Liver (tissue), 9 donors: ENCODE data around the gene SLFN12L. TPM values are rescaled to one million over a fixed set of nuclear protein-coding genes. Genes with fewer than 3 reads are reported as not detected.

Source experiments
- DNase-seq: peaks from one replicate; pipeline ENCODE4 v3.0.0-alpha.2; 2017; ENCODE audit warnings: low spot score
- H3K27ac ChIP-seq, 2 donors: one replicate each; pipeline ENCODE4 v1.7.0; 2013; ENCODE audit warnings: inconsistent platforms in 2 of 2, low read length in 2 of 2, control low read depth in 1 of 2, low read depth in 1 of 2, mild to moderate bottlenecking in 1 of 2
- H3K27me3 ChIP-seq, 4 donors: one replicate each; pipeline versions ENCODE4 v1.6.1 to v1.7.0; 2013; ENCODE audit warnings: low read length in 3 of 4, inconsistent platforms in 1 of 4, mild to moderate bottlenecking in 1 of 4, moderate library complexity in 1 of 4; ENCODE audit not compliant: control insufficient read depth in 4 of 4, insufficient read depth in 4 of 4
- H3K36me3 ChIP-seq, 4 donors: one replicate each; pipeline versions ENCODE4 v1.6.1 to v1.7.0; 2013; ENCODE audit warnings: low read length in 3 of 4, mild to moderate bottlenecking in 3 of 4, low read depth in 1 of 4, moderate library complexity in 1 of 4; ENCODE audit not compliant: control insufficient read depth in 4 of 4, insufficient read depth in 3 of 4
- H3K4me1 ChIP-seq, 4 donors: one replicate each; pipeline versions ENCODE4 v1.6.1 to v1.7.0; 2013; ENCODE audit warnings: low read length in 3 of 4, mild to moderate bottlenecking in 3 of 4, moderate library complexity in 1 of 4; ENCODE audit not compliant: control insufficient read depth in 4 of 4, insufficient read depth in 4 of 4
- H3K4me3 ChIP-seq, 3 donors: one replicate each; pipeline versions ENCODE4 v1.6.1 to v1.7.0; 2013; ENCODE audit warnings: low read length in 3 of 3, control low read depth in 1 of 3, low read depth in 1 of 3, mild to moderate bottlenecking in 1 of 3
- H3K9ac ChIP-seq, 2 donors: one replicate each; pipeline ENCODE4 v1.7.0; 2013; ENCODE audit warnings: low read length in 2 of 2, mild to moderate bottlenecking in 2 of 2, moderate library complexity in 2 of 2, control low read depth in 1 of 2, low read depth in 1 of 2
- H3K9me3 ChIP-seq, 4 donors: one replicate each; pipeline versions ENCODE4 v1.6.1 to v1.7.0; 2013; ENCODE audit warnings: low read length in 3 of 4; ENCODE audit not compliant: control insufficient read depth in 4 of 4
- ATF3 ChIP-seq: IDR thresholded peaks from 2 replicates; pipeline ENCODE4 v1.6.1; 2016; ENCODE audit warnings: antibody characterized with exemption
- CTCF ChIP-seq: fragments of 150-350 bp; IDR thresholded peaks from 2 replicates; pipeline ENCODE4 v1.5.1; 2017; ENCODE audit warnings: improper control_type of control experiment, low read depth, low read length; ENCODE audit not compliant: missing input control
- EGR1 ChIP-seq, 2 donors: IDR thresholded peaks; 2 replicates each; pipeline ENCODE4 v1.6.1; 2016 to 2018; ENCODE audit warnings: antibody characterized with exemption in 2 of 2, low read depth in 2 of 2
- FOXA1 ChIP-seq: IDR thresholded peaks from 2 replicates; pipeline ENCODE4 v1.6.1; 2016; ENCODE audit warnings: antibody characterized with exemption
- FOXA2 ChIP-seq: IDR thresholded peaks from 2 replicates; pipeline ENCODE4 v1.6.1; 2016; ENCODE audit warnings: antibody characterized with exemption
- GABPA ChIP-seq, 2 donors: IDR thresholded peaks in 1 of 2; conservative IDR thresholded peaks in 1 of 2; 2 replicates each; pipeline ENCODE4 v1.6.1; 2016; ENCODE audit warnings: antibody characterized with exemption in 2 of 2, mild to moderate bottlenecking in 1 of 2, moderate library complexity in 1 of 2
- HNF4A ChIP-seq, 2 donors: conservative IDR thresholded peaks; 2 replicates each; pipeline ENCODE4 v1.6.1; 2016; ENCODE audit warnings: antibody characterized with exemption in 2 of 2, mild to moderate bottlenecking in 2 of 2
- HNF4G ChIP-seq: IDR thresholded peaks from 2 replicates; pipeline ENCODE4 v1.6.1; 2016; ENCODE audit warnings: antibody characterized with exemption
- JUND ChIP-seq, 2 donors: IDR thresholded peaks; 2 replicates each; pipeline ENCODE4 v1.6.1; 2016; ENCODE audit warnings: antibody characterized with exemption in 2 of 2
- MAX ChIP-seq: IDR thresholded peaks from 2 replicates; pipeline ENCODE4 v1.6.1; 2016; ENCODE audit warnings: antibody characterized with exemption
- NR2F2 ChIP-seq: IDR thresholded peaks from 2 replicates; pipeline ENCODE4 v1.6.1; 2016; ENCODE audit warnings: antibody characterized with exemption
- RAD21 ChIP-seq, 2 donors: IDR thresholded peaks; 2 replicates each; pipeline ENCODE4 v1.6.1; 2016; ENCODE audit warnings: antibody characterized with exemption in 2 of 2, mild to moderate bottlenecking in 2 of 2
- REST ChIP-seq: IDR thresholded peaks from 2 replicates; pipeline ENCODE4 v1.6.1; 2016; ENCODE audit warnings: antibody characterized with exemption, mild to moderate bottlenecking
- RXRA ChIP-seq, 2 donors: IDR thresholded peaks; 2 replicates each; pipeline ENCODE4 v1.6.1; 2017 to 2018; ENCODE audit warnings: antibody characterized with exemption in 2 of 2, mild to moderate bottlenecking in 1 of 2
- SP1 ChIP-seq: IDR thresholded peaks from 2 replicates; pipeline ENCODE4 v1.6.1; 2018; ENCODE audit warnings: antibody characterized with exemption, mild to moderate bottlenecking
- TAF1 ChIP-seq: conservative IDR thresholded peaks from 2 replicates; pipeline ENCODE4 v1.6.1; 2016; ENCODE audit warnings: antibody characterized with exemption, mild to moderate bottlenecking
- YY1 ChIP-seq: IDR thresholded peaks from 2 replicates; pipeline ENCODE4 v1.6.1; 2016; ENCODE audit warnings: antibody characterized with exemption, mild to moderate bottlenecking
- WGBS: extraction: QIAGEN DNeasy Blood & Tissue Kit; methylation state at CpG from one replicate; pipeline ENCODE4 v1.1.7; 2013; 5-methylcytosine and 5-hydroxymethylcytosine counted together
- polyA plus RNA-seq, 2 donors: library from polyadenylated mRNA; stranded (reverse) in 1 of 2; unstranded in 1 of 2; fragments of 200-250 nt in 1 of 2; fragments of >200 nt in 1 of 2; fragmentation: Nextera tagmentation in 1 of 2; extraction: Ambion mirVana in 1 of 2; gene quantifications; one replicate each; pipeline versions ENCODE4 v1.2.1 to v1.2.3, GENCODE V29; 2013 to 2015
- total RNA-seq, 2 donors: library from RNA; depleted of rRNA; stranded (reverse); fragments of >200 nt; gene quantifications; one replicate each; pipeline ENCODE4 v1.2.3, GENCODE V29; 2014
- TF ChIP-seq, protein P1 (sequence below): IDR thresholded peaks from 2 replicates; pipeline ENCODE4 v1.6.1; 2016; ENCODE audit warnings: antibody characterized with exemption
- donor health status: healthy.
- donor health status: healthy.
- donor health status: healthy.
- donor health status: healthy.
- donor health status: healthy.

SLFN12L gene
- total and polyA plus RNA-seq, 4 donors, result 0.09 to 2.2 (median 0.27) TPM

GRCh38 chr17:35486920-35487732 is 50.4 kb downstream of the SLFN12L start:
- Histone ChIP-seq H3K9me3 (peaks cover 0 to 11% (median under 1%) of the 10 kb centered on the region in 4 donors), H3K36me3 (peaks cover 0 to 2% (median 0%) of the 10 kb centered on the region in 4 donors), H3K9ac (peak overlapping the region in 1 of 2 donors; percentile 58), H3K4me3 (peak overlapping the region in 2 of 3 donors; percentile 40 to 54), H3K27me3 (peaks cover 0 to 29% (median 6%) of the 10 kb centered on the region in 4 donors), H3K4me1 (peaks cover 0 to 10% (median 3%) of the 10 kb centered on the region in 4 donors), H3K27ac (peak overlapping the region in 1 of 2 donors; percentile 2)
- DNase-seq, result no peak
- WGBS, result 9% methylated on average over 42 of the region's 42 CpGs
- TF ChIP-seq FOXA2, result no peak
- TF ChIP-seq EGR1 (IDR thresholded peaks at IDR 0.05; ENCODE audit: low read depth in 2 of 2), result no peak
- no peak for TF ChIP-seq RAD21 (IDR thresholded peaks at IDR 0.05)
- TF ChIP-seq HNF4A (conservative IDR thresholded peaks at IDR 0.05), result no peak

- 57% methylated on average over 5 of the region's 5 CpGs for WGBS
- no peak overlapping the region for H3K27ac ChIP-seq
- H3K36me3 ChIP-seq, result no peaks in the 10 kb centered on the region
- H3K9me3 ChIP-seq, result peaks cover 0 to 5% (median 0%) of the 10 kb centered on the region in 4 donors
- H3K9ac ChIP-seq, result no peak overlapping the region
- H3K4me3 ChIP-seq, result no peak overlapping the region
- H3K27me3 ChIP-seq, result peaks cover 0 to 13% (median 1%) of the 10 kb centered on the region in 4 donors
- no peaks in the 10 kb centered on the region for H3K4me1 ChIP-seq
- no peak for DNase-seq
- TF ChIP-seq SP1 (no peak), RXRA (IDR thresholded peaks at IDR 0.05) (no peak), FOXA1 (no peak), GABPA (IDR thresholded peaks at IDR 0.05 in 1 of 2, conservative IDR thresholded peaks at IDR 0.05 in 1 of 2) (no peak), YY1 (no peak), HNF4G (no peak), TAF1 (no peak), MAX (no peak), CTCF (no peak), RAD21 (IDR thresholded peaks at IDR 0.05) (no peak), HNF4A (conservative IDR thresholded peaks at IDR 0.05) (no peak), NR2F2 (no peak), JUND (IDR thresholded peaks at IDR 0.05) (no peak), FOXA2 (no peak), ATF3 (no peak), REST (no peak), EGR1 (IDR thresholded peaks at IDR 0.05; ENCODE audit: low read depth in 2 of 2) (no peak)
- TF ChIP-seq, protein P1, sequence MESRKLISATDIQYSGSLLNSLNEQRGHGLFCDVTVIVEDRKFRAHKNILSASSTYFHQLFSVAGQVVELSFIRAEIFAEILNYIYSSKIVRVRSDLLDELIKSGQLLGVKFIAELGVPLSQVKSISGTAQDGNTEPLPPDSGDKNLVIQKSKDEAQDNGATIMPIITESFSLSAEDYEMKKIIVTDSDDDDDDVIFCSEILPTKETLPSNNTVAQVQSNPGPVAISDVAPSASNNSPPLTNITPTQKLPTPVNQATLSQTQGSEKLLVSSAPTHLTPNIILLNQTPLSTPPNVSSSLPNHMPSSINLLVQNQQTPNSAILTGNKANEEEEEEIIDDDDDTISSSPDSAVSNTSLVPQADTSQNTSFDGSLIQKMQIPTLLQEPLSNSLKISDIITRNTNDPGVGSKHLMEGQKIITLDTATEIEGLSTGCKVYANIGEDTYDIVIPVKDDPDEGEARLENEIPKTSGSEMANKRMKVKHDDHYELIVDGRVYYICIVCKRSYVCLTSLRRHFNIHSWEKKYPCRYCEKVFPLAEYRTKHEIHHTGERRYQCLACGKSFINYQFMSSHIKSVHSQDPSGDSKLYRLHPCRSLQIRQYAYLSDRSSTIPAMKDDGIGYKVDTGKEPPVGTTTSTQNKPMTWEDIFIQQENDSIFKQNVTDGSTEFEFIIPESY, result no peak
These were observed 58.2 kb downstream of the SLFN12L start for GRCh38 chr17:35479271-35479670.
